ENCODE data around the gene SPPL2C.

The SPPL2C gene

GRCh38 chr17:45886852-45887251 lies 42.2 kb downstream of the SPPL2C start:
- no peak for DNase-seq

GRCh38 chr17:45888392-45888791 lies 43.7 kb downstream of the SPPL2C start:
- DNase-seq, result no peak

GRCh38 chr17:45889579-45889978 lies 44.9 kb downstream of the SPPL2C start:
- DNase-seq, result no peak

GRCh38 chr17:45893725-45894021 lies 49.0 kb downstream of the SPPL2C start:
- no peak for DNase-seq

- peak; percentile 81 for DNase-seq
Measured at GRCh38 chr17:45894022-45894784, 49.5 kb downstream of the SPPL2C start, which contains the start of gene MAPT. MAPT (plus strand) TSS chr17:45894554; CDS start chr17:45962338, 67,784 bp downstream.

- DNase-seq, result peak; percentile 22
Measured at GRCh38 chr17:45895304-45895968, 50.8 kb downstream of the SPPL2C start.

- no peak for DNase-seq
Measured at GRCh38 chr17:45895969-45896785, 51.5 kb downstream of the SPPL2C start.
